Glomerular visceral epithelial cell (primary cell): Measurements from ENCODE around the gene GAD1.

ENCODE experiments used
- DNase-seq: peaks from one replicate; pipeline ENCODE4 v3.0.0-alpha.2; 2016; ENCODE audit errors: extremely low spot score

The GAD1 gene

DNA sequence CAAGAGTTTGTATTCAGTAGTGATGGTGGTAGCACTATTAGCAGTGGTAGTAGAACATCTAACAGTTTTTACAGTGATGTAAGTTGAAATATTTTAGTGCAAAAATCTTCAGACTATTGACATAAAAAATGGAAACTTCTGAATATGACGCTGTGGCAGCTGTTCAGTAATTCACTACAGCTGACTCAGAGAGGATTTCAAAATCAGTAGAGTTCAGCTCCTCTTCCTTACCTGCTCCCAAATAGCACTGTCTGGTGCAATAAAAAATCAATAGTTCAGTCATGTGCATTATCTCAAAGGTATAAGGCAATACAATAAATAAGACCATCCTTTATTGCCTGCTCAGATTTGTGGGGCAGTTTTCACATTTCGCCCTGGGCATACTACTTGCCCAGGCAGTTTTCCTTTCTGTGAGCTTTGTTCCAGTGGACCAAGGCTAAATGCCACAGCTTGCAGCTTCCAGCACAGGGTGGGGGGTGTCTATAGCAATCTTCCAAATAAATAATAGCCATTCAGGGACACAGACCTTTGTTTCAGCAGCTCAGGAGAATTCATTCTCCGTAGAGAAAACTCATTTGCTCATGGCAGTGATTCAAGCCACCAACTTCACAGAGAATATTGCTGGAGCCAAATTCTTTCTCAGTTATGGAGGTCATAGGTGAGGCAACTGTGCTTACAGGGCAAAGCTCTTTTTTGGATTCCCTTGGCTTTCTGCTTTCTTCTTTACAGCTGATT is 78.5 kb downstream of the GAD1 start:
- DNase-seq, result no peak

DNA sequence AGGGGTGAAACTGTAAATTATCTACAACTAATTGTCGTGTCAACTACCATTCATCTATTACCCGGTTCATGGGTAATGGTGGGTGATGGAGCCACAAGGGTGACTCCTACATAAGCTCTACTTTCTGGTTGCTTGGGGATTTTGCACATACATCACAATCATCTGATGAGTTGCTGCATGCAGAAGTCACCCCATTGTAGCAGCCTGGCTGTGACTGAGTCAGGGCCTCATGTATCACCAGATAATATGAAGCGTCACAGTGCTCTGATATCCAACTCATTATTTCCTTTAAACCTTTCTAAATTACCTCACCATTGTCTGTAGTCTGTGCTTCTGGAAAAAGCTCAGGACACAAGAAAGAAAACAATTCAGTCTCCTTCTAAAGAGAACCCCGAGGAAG is 79.9 kb downstream of the GAD1 start:
- DNase-seq, result no peak

DNA sequence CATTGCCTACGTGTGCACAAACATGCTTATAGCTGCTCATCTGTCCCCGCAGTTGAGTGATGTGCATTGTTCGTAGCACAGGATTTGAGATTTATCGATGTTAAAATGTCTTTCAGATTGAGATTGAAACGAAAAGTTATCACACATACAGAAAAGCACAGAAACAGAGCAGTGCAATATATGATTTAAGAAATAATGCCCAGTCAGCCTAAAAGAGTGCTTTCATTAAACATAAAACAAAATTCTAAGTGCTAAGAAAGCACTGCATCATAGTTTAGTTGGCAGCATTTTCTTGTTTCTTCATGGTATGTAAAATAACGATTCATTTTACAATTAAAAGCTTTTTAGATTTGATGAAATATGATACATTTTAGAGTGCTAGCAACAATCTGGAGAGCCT is 80.4 kb downstream of the GAD1 start:
- no peak for DNase-seq

DNA sequence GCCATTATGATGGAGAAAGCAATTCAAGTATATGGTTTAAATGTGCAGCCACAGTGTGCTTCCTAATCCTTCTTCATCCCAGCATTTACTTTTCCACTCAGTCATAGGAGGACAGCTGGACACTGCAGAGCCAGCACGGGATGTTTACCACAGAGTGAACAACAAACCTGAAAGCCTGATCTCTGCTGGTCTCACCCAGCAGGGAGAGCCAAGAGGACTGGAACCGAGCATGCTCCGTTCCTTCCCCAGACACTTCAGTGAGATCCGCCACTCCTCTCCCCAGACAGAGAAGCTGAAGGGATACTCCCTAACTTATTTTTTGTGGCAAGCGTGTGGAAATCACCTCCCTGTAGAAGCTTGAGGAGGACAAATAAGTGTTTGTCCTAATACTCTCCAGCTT is 89.2 kb downstream of the GAD1 start:
- no peak for DNase-seq
